ENCODE results near the gene KRT40. TPM values are rescaled to one million over a fixed set of nuclear protein-coding genes. Genes with fewer than 3 reads are reported as not detected.

The KRT40 gene
- not detected in 5 replicates for total RNA-seq (2022; extraction: Qiagen RNA extraction; ENCODE audit: low read depth)

GRCh38 chr17:40984226-40984625, at the start of gene KRT40:
TSS of gene KRT40 (minus strand) at chr17:40984326. CDS start at chr17:40984273, 53 bp downstream.

DNA sequence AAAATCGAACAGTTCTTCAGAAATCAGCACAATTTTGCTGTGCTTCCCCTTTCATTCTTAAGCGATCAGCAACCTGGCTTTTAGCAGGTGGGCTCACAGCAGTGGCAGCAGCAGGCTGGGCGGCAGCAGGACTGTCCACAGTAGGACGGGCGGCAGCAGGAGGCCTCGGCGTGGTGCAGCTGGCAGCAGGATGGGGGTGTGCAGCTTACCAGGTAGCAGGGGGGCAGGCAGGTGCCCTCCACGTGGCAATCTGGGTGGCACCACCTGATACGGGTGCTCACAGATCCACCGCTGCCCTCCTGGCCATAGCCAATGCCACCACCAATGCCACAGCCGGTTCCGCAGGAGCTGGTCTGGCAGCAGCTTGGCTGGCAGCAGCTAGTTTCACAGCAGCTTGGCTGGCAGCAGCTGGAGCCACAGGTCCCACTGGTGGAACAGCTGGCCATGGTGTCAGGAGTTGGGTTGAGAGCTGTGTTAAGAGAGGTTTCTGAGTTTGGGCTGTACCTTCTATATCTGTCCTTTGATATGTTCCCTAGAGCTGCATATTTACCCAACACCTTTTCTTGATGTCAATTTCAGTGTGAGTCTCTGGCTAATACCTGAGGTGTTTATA, 45.6 kb upstream of the KRT40 start, which contains the start of gene KRTAP1-4:
KRTAP1-4 (minus strand) TSS at position 563 of the 613 bp plus-strand sequence; CDS start at position 446, 117 bp downstream.

GRCh38 chr17:41026715-41027471, 42.8 kb upstream of the KRT40 start, which contains the start of gene KRTAP1-5:
TSS of gene KRTAP1-5 (minus strand) at chr17:41027208. CDS start at chr17:41027155, 53 bp downstream.

GRCh38 chr17:41008811-41009210, 24.7 kb upstream of the KRT40 start, which contains the start of gene KRTAP3-1:
TSS of gene KRTAP3-1 (minus strand) at chr17:41009128. CDS start at chr17:41009074, 54 bp downstream.

DNA sequence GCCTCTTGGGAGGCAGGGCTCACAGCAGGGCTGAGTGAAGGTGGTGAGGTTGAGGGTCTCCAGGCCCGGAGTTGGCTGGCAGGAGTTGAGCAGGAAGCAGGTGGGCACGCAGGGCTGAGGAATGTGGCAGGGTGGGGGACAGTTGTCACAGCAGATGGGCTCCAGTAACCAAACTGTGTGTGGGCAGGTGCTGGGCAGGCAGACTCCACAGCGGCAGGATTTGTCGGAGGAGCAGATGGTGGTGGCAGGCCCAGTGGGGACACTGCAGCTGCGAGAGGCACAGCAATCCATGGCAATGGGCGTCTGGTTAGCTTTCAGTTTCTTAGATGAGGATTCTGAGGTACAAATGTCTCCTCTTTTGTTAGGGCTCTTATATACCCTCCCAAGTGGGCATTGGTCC, 15.4 kb upstream of the KRT40 start, which contains the start of gene KRTAP3-2:
KRTAP3-2 (minus strand) TSS at position 344 of the 400 bp plus-strand sequence; CDS start at position 291, 53 bp downstream.

DNA sequence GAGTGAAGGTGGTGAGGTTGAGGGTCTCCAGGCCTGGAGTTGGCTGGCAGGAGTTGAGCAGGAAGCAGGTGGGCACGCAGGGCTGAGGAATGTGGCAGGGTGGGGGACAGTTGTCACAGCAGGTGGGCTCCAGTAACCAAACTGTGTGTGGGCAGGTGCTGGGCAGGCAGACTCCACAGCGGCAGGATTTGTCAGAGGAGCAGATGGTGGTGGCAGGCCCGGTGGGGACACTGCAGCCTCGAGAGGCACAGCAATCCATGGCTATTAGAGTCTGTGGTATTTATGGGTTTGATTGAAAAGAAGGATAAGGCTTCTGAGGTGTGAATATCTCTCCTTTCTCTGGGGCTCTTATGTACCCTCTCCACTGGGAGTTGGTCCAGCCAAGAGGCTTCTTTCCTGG, 9.7 kb upstream of the KRT40 start, which contains the start of gene KRTAP3-3:
KRTAP3-3 (minus strand) TSS at position 326 of the 400 bp plus-strand sequence; CDS start at position 259, 67 bp downstream.

GRCh38 chr17:40966848-40967247, 17.3 kb downstream of the KRT40 start, which contains the start of gene KRT39:
TSS of gene KRT39 (minus strand) at chr17:40966948. CDS start at chr17:40966856, 92 bp downstream.

DNA sequence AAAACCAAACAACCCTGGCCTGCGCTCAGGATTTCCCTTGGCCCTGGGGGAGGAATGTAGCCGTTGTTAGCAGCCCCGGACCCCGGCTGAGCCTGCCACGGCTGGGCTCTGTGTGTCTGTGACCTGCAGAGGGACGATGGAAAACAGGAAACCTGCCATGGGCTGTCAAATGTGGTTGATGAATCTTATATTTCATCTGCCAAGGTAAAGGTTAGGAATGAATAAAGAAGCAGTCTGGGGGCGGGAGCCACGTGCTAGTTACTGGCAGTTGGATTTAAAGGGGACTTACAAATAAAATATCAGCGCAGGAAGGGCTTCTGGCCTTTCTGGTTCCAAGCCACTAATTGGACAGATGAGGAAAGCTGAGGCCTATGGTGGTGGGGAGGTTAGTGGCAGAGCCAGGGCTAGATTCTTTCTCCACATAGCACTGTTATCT, 46.7 kb downstream of the KRT40 start, which contains the start of gene KRT23:
KRT23 (minus strand) TSS at position 263 of the 436 bp plus-strand sequence. CDS start 1,043 bp downstream, outside the sequence.

Other genes starting within 250 kb of the KRT40 start
- gene KRT25, start 229.0 kb downstream of the KRT40 start, total RNA-seq (2022; extraction: Qiagen RNA extraction; ENCODE audit: low read depth): not detected in 5 replicates
- not detected in 5 replicates for gene KRT26, start 212.1 kb downstream of the KRT40 start, total RNA-seq (2022; extraction: Qiagen RNA extraction; ENCODE audit: low read depth)
- not detected in 5 replicates for gene KRT27, start 201.8 kb downstream of the KRT40 start, total RNA-seq (2022; extraction: Qiagen RNA extraction; ENCODE audit: low read depth)
- gene KRT28, start 184.4 kb downstream of the KRT40 start, total RNA-seq (2022; extraction: Qiagen RNA extraction; ENCODE audit: low read depth): not detected in 5 replicates
- 83.2 to 124 TPM (median 115 TPM) in 5 replicates for gene KRT10, start 161.7 kb downstream of the KRT40 start, total RNA-seq (2022; extraction: Qiagen RNA extraction; ENCODE audit: low read depth)
- gene KRT12, start 117.1 kb downstream of the KRT40 start, total RNA-seq (2022; extraction: Qiagen RNA extraction; ENCODE audit: low read depth): 0.08 TPM in 1 of 5 replicates, not detected in the others
- 0.17 to 0.52 TPM (median 0.26 TPM) in 5 replicates for gene KRT20, start 99.1 kb downstream of the KRT40 start, total RNA-seq (2022; extraction: Qiagen RNA extraction; ENCODE audit: low read depth)
- gene KRT23, start 46.7 kb downstream of the KRT40 start, total RNA-seq (2022; extraction: Qiagen RNA extraction; ENCODE audit: low read depth): 0.08 TPM in 1 of 5 replicates, not detected in the others
- not detected in 5 replicates for gene KRT39, start 17.4 kb downstream of the KRT40 start, total RNA-seq (2022; extraction: Qiagen RNA extraction; ENCODE audit: low read depth)
- not detected in 5 replicates for gene KRTAP3-3, start 9.8 kb upstream of the KRT40 start, total RNA-seq (2022; extraction: Qiagen RNA extraction; ENCODE audit: low read depth)
- gene KRTAP3-2, start 15.6 kb upstream of the KRT40 start, total RNA-seq (2022; extraction: Qiagen RNA extraction; ENCODE audit: low read depth): 0.16 to 0.35 TPM (median 0.30 TPM) in 3 of 5 replicates, not detected in the others
- gene KRTAP3-1, start 24.8 kb upstream of the KRT40 start, total RNA-seq (2022; extraction: Qiagen RNA extraction; ENCODE audit: low read depth): not detected in 5 replicates
- 0.12 TPM in 1 of 5 replicates, not detected in the others for gene KRTAP1-5, start 42.9 kb upstream of the KRT40 start, total RNA-seq (2022; extraction: Qiagen RNA extraction; ENCODE audit: low read depth)
- not detected in 5 replicates for gene KRTAP1-4, start 45.9 kb upstream of the KRT40 start, total RNA-seq (2022; extraction: Qiagen RNA extraction; ENCODE audit: low read depth)
- gene KRTAP1-3, start 50.5 kb upstream of the KRT40 start, total RNA-seq (2022; extraction: Qiagen RNA extraction; ENCODE audit: low read depth): not detected in 5 replicates
- gene KRTAP1-1, start 57.1 kb upstream of the KRT40 start, total RNA-seq (2022; extraction: Qiagen RNA extraction; ENCODE audit: low read depth): not detected in 5 replicates
- gene KRTAP2-1, start 63.0 kb upstream of the KRT40 start, total RNA-seq (2022; extraction: Qiagen RNA extraction; ENCODE audit: low read depth): not detected in 5 replicates
- not detected in 5 replicates for gene KRTAP2-2, start 70.9 kb upstream of the KRT40 start, total RNA-seq (2022; extraction: Qiagen RNA extraction; ENCODE audit: low read depth)
- 0.08 TPM in 1 of 5 replicates, not detected in the others for gene KRTAP2-3, start 75.8 kb upstream of the KRT40 start, total RNA-seq (2022; extraction: Qiagen RNA extraction; ENCODE audit: low read depth)
- gene KRTAP2-4, start 81.6 kb upstream of the KRT40 start, total RNA-seq (2022; extraction: Qiagen RNA extraction; ENCODE audit: low read depth): not detected in 5 replicates
- gene KRTAP4-7, start 99.8 kb upstream of the KRT40 start, total RNA-seq (2022; extraction: Qiagen RNA extraction; ENCODE audit: low read depth): not detected in 5 replicates
- 0.05 to 0.12 TPM in 2 of 5 replicates, not detected in the others for gene KRTAP4-8, start 113.8 kb upstream of the KRT40 start, total RNA-seq (2022; extraction: Qiagen RNA extraction; ENCODE audit: low read depth)
- gene KRTAP4-16, start 117.9 kb upstream of the KRT40 start, total RNA-seq (2022; extraction: Qiagen RNA extraction; ENCODE audit: low read depth): not detected in 5 replicates
- not detected in 5 replicates for gene KRTAP4-9, start 121.1 kb upstream of the KRT40 start, total RNA-seq (2022; extraction: Qiagen RNA extraction; ENCODE audit: low read depth)
- gene KRTAP4-11, start 134.0 kb upstream of the KRT40 start, total RNA-seq (2022; extraction: Qiagen RNA extraction; ENCODE audit: low read depth): not detected in 5 replicates
- not detected in 5 replicates for gene KRTAP4-12, start 139.9 kb upstream of the KRT40 start, total RNA-seq (2022; extraction: Qiagen RNA extraction; ENCODE audit: low read depth)
- not detected in 5 replicates for gene KRTAP4-6, start 156.2 kb upstream of the KRT40 start, total RNA-seq (2022; extraction: Qiagen RNA extraction; ENCODE audit: low read depth)
- not detected in 5 replicates for gene KRTAP4-5, start 165.5 kb upstream of the KRT40 start, total RNA-seq (2022; extraction: Qiagen RNA extraction; ENCODE audit: low read depth)
- not detected in 5 replicates for gene KRTAP4-4, start 176.4 kb upstream of the KRT40 start, total RNA-seq (2022; extraction: Qiagen RNA extraction; ENCODE audit: low read depth)
- not detected in 5 replicates for gene KRTAP4-3, start 183.9 kb upstream of the KRT40 start, total RNA-seq (2022; extraction: Qiagen RNA extraction; ENCODE audit: low read depth)
- gene KRTAP4-2, start 193.9 kb upstream of the KRT40 start, total RNA-seq (2022; extraction: Qiagen RNA extraction; ENCODE audit: low read depth): not detected in 5 replicates
- gene KRTAP4-1, start 200.6 kb upstream of the KRT40 start, total RNA-seq (2022; extraction: Qiagen RNA extraction; ENCODE audit: low read depth): 0.07 to 0.56 TPM (median 0.26 TPM) in 4 of 5 replicates, not detected in the other
- gene KRTAP9-1, start 205.6 kb upstream of the KRT40 start, total RNA-seq (2022; extraction: Qiagen RNA extraction; ENCODE audit: low read depth): not detected in 5 replicates
- gene KRTAP9-2, start 242.3 kb upstream of the KRT40 start, total RNA-seq (2022; extraction: Qiagen RNA extraction; ENCODE audit: low read depth): not detected in 5 replicates
- gene KRTAP9-3, start 248.1 kb upstream of the KRT40 start, total RNA-seq (2022; extraction: Qiagen RNA extraction; ENCODE audit: low read depth): not detected in 5 replicates

Measured in A549 treated with CpdA at 1 μM for 4 hours (cell line).